ENCODE data around the gene KCNG2. TPM values are rescaled to one million over a fixed set of nuclear protein-coding genes. Genes with fewer than 3 reads are reported as not detected.
A peak's percentile ranks its signal among the peaks of the same experiment; 100 is the strongest.

KCNG2 gene
- total RNA-seq, 2 donors from 2014 or later = not detected

GRCh38 chr18:79924814-79925731 lies 127.3 kb downstream of the KCNG2 start:
- no peaks in the 10 kb centered on the region for H3K27me3 ChIP-seq
- peak overlapping the region in 1 of 2 donors; percentile 48 for H3K27ac ChIP-seq
- no peak overlapping the region for H3K4me3 ChIP-seq
- DNase-seq (ENCODE audit: low spot score) = no peak
- H3K4me1 ChIP-seq = peaks cover 0 to 12% of the 10 kb centered on the region in 2 donors
- no peak for TF ChIP-seq CTCF (IDR thresholded peaks at IDR 0.05)
- peaks cover 0 to 16% of the 10 kb centered on the region in 2 donors for H3K9me3 ChIP-seq
- H3K36me3 ChIP-seq = peaks cover 27% of the 10 kb centered on the region

- H3K36me3 ChIP-seq = peaks cover 28% of the 10 kb centered on the region
- no peaks in the 10 kb centered on the region for H3K27me3 ChIP-seq
- TF ChIP-seq CTCF (IDR thresholded peaks at IDR 0.05) = no peak
- peaks cover 0 to 27% of the 10 kb centered on the region in 2 donors for H3K9me3 ChIP-seq
- H3K4me1 ChIP-seq = peaks cover 0 to 12% of the 10 kb centered on the region in 2 donors
- DNase-seq (ENCODE audit: low spot score) = no peak
- no peak overlapping the region for H3K27ac ChIP-seq
- no peak overlapping the region for H3K4me3 ChIP-seq
These were observed 128.6 kb downstream of the KCNG2 start for GRCh38 chr18:79926306-79926705.

GRCh38 chr18:79926715-79927606 lies 129.2 kb downstream of the KCNG2 start:
- peaks cover 28% of the 10 kb centered on the region for H3K36me3 ChIP-seq
- H3K4me3 ChIP-seq = no peak overlapping the region
- H3K27ac ChIP-seq = no peak overlapping the region
- peaks cover 0 to 12% of the 10 kb centered on the region in 2 donors for H3K4me1 ChIP-seq
- no peak for DNase-seq (ENCODE audit: low spot score)
- no peak for TF ChIP-seq CTCF (IDR thresholded peaks at IDR 0.05)
- no peaks in the 10 kb centered on the region for H3K27me3 ChIP-seq
- H3K9me3 ChIP-seq = peaks cover 0 to 34% of the 10 kb centered on the region in 2 donors

- Histone ChIP-seq H3K9me3 (peaks cover 0 to 41% of the 10 kb centered on the region in 2 donors), H3K27ac (no peak overlapping the region), H3K36me3 (peaks cover 28% of the 10 kb centered on the region), H3K4me3 (no peak overlapping the region), H3K4me1 (peaks cover 0 to 12% of the 10 kb centered on the region in 2 donors), H3K27me3 (no peaks in the 10 kb centered on the region)
- no peak for TF ChIP-seq CTCF (IDR thresholded peaks at IDR 0.05)
- DNase-seq (ENCODE audit: low spot score) = no peak
These were observed 130.1 kb downstream of the KCNG2 start for GRCh38 chr18:79927607-79928562.

GRCh38 chr18:79928563-79928960 lies 130.8 kb downstream of the KCNG2 start:
- Histone ChIP-seq H3K36me3 (peaks cover 25% of the 10 kb centered on the region), H3K9me3 (peaks cover 0 to 47% of the 10 kb centered on the region in 2 donors), H3K4me3 (no peak overlapping the region), H3K4me1 (peaks cover 0 to 12% of the 10 kb centered on the region in 2 donors), H3K27ac (no peak overlapping the region), H3K27me3 (no peaks in the 10 kb centered on the region)
- no peak for TF ChIP-seq CTCF (IDR thresholded peaks at IDR 0.05)
- no peak for DNase-seq (ENCODE audit: low spot score)
